NCI-H2081 treated with DMSO at 0.1 percent for 48 hours (cell line): ENCODE data around the gene TSTD2.

Source experiments
- DNase-seq: peaks from one replicate; lab custom pipeline; 2025; lab: John Stamatoyannopoulos, UW

Gene TSTD2

GRCh38 chr9:97562542-97562941 is 70.6 kb downstream of the TSTD2 start:
- DNase-seq = no peak

DNA sequence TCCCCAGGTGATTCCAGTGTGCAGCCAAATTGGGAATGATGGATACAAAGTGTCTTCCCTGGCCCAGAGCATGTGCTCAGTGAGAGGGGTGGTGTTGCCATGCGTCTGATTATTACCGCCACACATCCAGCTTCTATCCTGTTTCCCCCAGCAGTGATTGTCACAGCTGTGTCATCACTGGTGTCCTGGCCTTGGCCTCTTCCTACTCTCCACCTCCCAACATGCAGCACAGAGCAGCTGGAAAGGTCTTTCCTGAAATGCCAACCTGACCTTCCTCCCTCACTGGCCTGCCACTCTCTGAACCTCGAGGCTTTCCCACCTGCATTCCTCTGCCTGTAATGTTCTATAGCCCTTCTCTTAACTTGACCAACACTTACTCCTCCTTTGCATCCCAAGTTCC is 71.7 kb downstream of the TSTD2 start:
- DNase-seq = no peak

- DNase-seq = no peak
These were observed 72.3 kb downstream of the TSTD2 start for GRCh38 chr9:97560851-97561250.

DNA sequence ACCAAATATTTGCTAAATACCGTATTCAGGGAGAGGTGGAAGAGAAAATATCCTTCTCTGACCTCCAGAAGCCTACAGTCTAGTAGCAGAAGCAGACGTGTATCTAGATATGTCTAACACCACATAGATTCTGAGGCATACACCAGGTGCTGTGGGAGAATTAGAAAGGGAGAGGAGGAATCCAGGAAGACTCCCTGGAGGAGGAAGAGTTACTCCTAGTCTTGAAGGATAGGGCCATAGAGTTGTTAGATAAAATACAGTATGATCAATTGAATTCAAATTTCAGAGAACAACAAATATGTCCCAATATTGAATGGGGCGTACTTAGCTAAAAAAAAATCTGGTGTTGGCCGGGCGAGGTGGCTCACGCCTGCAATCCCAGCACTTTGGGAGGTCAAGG is 73.0 kb downstream of the TSTD2 start:
- no peak for DNase-seq

GRCh38 chr9:97559111-97559514 is 74.1 kb downstream of the TSTD2 start:
- DNase-seq = no peak

DNA sequence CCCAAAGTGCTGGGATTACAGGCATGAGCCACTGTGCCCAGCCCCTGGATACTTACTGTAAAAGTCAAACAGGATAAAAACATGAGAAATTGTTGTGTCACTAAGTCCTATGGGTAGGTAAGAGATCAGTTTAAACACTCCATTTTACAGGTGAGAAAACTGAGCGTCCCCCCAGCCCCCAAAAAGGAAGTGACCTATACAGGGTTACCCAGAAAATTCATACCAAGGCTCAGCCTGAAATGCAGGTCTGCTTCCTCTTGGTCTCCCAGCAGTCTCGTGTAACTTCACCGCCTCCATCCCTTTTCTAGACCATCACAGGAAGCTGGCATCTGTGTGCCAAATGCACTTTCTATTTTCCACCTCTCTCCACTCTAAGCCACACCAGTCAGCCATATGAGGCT is 74.5 kb downstream of the TSTD2 start:
- no peak for DNase-seq

DNA sequence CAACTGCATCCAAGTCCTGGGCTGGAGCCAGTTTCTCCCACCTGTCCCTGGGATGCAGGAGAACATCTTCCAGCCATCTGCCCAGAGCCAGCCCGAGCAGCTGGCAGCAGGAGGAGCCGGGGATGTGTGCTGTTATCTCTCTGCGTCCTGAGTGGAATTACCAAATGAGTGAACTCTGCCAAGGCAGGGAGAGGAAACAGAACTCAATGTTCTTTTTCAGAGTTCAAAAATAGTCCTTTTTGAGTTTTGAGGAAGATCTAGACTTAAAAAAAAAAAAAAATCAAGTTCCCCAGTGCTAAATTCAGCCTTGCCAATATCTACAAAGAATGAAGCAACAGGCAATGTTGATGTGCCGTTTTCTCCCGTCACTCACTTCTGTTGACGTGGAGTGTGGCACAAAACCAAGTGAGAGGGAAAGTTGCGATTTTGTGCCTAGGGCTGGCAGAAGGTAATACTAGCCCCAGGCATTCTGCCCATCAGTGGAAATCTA is 75.5 kb downstream of the TSTD2 start:
- no peak for DNase-seq

DNA sequence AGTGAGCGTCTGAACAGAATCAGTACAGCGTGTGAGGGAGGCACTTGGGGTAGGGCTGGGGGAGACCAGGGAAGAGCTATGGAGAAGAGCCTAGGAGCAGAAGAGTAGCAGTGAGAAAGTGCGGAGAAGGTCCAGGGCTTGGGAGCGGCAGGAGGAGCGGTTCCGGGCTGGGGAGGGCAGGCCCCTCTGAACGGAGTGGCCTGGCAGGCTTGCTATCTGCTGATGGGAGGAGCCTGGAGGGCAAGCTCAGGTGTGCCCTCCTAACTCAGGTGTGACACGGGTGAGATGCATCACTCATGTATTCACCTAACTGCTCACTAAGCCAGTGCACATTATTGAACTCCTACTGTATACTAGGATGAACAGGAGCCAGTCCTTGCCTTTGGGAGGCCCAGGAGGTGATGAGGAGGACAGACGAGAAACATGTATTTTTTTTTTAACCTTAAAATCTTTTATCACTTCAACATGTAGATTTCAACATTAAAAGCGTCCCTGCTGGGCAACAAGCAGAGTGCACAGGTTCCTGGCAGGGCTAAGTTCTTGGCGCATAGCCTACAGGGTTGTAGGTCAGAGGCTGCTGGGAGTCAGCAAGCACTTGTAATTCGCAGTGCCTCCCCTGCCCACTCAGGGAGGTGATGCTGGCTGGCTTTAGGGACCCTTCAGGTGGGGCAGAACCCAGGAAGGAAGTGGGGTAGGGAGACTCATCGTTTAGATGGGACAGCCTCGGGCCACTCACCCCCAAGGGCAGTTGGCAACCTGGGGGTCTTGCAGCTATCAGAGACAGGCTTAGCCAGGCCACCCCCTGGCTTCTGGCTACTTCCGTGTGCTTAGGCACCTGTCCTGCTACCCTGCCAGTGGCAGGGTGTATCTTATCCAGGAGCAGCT is 76.2 kb downstream of the TSTD2 start:
- no peak for DNase-seq

DNA sequence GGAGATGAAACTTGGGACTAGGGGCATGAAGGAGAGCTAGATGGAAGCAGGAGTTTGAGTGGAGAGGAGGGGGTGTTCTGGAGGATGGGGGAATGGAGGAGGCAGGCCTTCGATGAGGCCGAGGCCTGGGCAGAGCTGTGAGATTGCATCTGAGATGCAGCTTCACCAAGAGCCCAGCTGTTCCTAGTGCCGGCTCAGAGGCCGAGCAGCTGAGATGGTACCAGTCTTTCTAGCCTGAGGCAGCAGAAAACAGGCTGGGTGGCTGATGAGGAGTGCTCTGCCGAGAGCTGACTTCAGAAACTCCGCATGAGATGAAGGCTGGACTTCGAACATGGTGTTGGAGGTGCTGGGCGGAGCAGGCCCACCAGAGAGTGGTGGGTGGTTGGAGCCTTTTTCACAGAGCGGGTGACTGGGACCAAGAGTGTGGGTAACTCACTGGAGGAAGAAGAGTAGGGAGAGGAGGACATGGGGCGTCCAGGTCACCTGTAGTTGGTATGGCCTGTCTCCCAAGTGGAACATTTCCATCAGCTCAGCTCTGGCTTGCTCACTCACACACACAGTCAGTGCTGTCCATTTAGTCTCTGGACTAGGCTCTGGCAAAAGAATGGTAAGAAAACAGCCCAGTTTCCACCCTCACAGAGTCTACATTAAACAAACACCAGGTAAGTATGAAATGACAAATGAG is 77.0 kb downstream of the TSTD2 start:
- no peak for DNase-seq

DNA sequence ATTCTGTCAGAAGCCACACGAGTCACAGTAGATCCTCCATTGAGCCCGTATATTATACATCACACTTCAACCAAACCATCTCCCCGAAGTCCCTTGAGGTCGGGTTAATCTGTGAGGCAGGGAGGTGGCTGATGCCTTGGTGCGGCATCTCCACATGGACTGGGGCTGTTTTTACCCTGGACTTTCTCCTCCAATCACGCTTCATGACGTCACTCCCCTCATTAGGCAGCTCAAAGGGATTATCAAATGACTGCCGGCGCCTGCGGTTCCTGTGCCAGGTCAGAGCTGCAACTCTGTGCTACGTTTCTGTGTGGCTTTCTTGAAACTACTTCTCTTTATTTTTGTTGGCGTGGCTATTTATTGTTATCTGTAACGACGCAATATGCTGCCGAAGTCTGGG is 78.0 kb downstream of the TSTD2 start:
- DNase-seq = no peak

DNA sequence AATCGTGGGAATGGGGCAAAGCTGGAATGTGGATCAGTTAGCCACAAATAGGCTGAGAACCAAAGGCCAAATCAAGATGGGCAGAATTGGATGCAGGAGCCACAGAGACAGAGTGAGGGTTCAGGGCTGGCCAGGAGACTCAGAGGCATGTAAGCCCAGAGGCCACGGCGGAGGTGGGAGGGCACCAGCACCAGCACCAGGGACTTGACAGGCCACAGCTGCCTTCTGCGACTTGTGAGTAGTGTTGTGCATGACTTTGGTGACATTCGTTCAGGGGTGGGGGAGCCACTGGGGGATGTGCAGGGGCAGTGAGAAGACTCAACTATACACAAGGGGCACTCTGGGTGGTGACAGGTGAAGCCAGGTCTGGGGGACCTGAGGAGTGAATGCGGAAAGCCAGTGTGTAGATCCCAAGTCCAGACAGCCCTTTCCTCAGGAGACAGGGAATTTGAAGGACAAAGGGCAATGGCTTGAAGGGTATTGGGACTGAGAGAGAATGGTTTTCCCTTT is 78.5 kb downstream of the TSTD2 start:
- no peak for DNase-seq

- DNase-seq = no peak
These were observed 79.3 kb downstream of the TSTD2 start for GRCh38 chr9:97553841-97554240.

- no peak for DNase-seq
These were observed 80.0 kb downstream of the TSTD2 start for GRCh38 chr9:97553141-97553540.

GRCh38 chr9:97551308-97551707 is 81.9 kb downstream of the TSTD2 start:
- DNase-seq = no peak

DNA sequence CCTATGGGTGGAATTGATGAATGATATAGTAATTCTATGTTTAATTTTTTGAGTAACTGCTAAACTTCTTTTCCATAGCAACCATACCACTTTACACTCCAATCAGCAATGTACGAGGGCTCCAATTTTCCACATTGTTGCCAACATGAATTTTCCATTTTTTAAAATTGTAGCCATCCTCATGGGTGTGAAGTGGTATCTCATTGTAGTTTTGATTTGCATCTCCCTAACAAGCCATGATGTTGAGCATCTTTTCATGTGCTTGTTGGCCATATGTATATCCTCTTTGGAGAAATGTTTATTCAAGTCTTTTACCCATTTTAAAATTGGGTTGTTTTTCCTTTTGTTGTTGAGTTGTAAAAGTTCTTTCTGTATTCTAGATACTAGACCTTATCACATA is 82.8 kb downstream of the TSTD2 start:
- DNase-seq = no peak
